ENCODE results near the gene CYP24A1. TPM values are rescaled to one million over a fixed set of nuclear protein-coding genes. Genes with fewer than 3 reads are reported as not detected.
A peak's percentile ranks its signal among the peaks of the same experiment; 100 is the strongest.

Gene CYP24A1
- total and polyA plus RNA-seq, 2 of the 8 experiments (the other 6 are each of a cell fraction or from before 2014, with no cell fraction given), result not detected

DNA sequence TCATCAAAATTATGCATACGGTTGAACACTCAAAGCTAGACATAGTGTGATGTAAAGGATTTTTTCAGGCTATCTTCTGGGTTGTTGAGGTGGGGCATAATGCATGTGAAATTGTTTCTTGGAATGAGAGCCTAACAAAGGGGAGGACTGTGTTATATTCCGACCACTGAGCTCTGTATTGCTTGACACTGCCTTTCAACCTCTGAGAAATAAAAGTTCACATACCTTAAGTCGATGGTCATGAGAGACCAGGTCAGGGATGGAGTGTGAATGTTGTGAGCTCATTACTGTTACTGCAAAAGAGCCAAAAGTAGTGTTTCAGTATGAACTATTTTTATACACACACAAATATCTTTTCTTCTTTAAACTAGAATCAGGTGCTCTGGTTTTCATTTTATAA lies 39.1 kb upstream of the CYP24A1 start:
- H3K23ac ChIP-seq (ENCODE audit: insufficient read length), result no peak overlapping the region
- no peak overlapping the region for H4K5ac ChIP-seq (ENCODE audit: insufficient read length, low read depth, low read length)
- H3K4ac ChIP-seq (replicated peaks; ENCODE audit: insufficient read length, low read depth, low read length), result no peak overlapping the region
- H4K20me1 ChIP-seq (replicated peaks in 1 of 2; ENCODE audit: control insufficient read depth in 1 of 2, insufficient read depth in 2 of 2, low read length in 2 of 2), result peaks cover 0 to 13% of the 10 kb centered on the region in 2 experiments
- TF ChIP-seq JUN (IDR thresholded peaks at IDR 0.05; ENCODE audit: low read depth, low read length) (no peak), TCF12 (IDR thresholded peaks at IDR 0.05; ENCODE audit: low read depth, low read length) (no peak), SP1 (IDR thresholded peaks at IDR 0.05; ENCODE audit: low read depth, low read length) (no peak), POLR2AphosphoS5 (IDR thresholded peaks at IDR 0.05; ENCODE audit: low read depth, low read length) (0 out of 2 replicates have a peak, but pooled peaks have one; percentile 23), BRCA1 (IDR thresholded peaks at IDR 0.05; ENCODE audit: low read depth, low read length) (no peak)
- TF ChIP-seq, protein P1, sequence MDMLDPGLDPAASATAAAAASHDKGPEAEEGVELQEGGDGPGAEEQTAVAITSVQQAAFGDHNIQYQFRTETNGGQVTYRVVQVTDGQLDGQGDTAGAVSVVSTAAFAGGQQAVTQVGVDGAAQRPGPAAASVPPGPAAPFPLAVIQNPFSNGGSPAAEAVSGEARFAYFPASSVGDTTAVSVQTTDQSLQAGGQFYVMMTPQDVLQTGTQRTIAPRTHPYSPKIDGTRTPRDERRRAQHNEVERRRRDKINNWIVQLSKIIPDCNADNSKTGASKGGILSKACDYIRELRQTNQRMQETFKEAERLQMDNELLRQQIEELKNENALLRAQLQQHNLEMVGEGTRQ (IDR thresholded peaks at IDR 0.05; ENCODE audit: low read length), result no peak
- peaks cover 3% of the 10 kb centered on the region for H3K79me1 ChIP-seq (ENCODE audit: low read depth, low read length)
- H3K9me3 ChIP-seq (ENCODE audit: insufficient read depth in 2 of 2, low read depth in 1 of 2, low read length in 1 of 2), result no peaks in the 10 kb centered on the region
- H4K91ac ChIP-seq (replicated peaks; ENCODE audit: insufficient read length, low read length), result no peak overlapping the region
- H4K8ac ChIP-seq (ENCODE audit: extremely low read depth, insufficient read depth, low read length), result no peak overlapping the region
- H3K18ac ChIP-seq (ENCODE audit: extremely low read depth, low read length), result no peak overlapping the region
- H3K4me3 ChIP-seq (ENCODE audit: extremely low read depth in 1 of 4, insufficient read depth in 2 of 4, low read depth in 3 of 4, low read length in 4 of 4), result no peak overlapping the region
- CTCF ChIA-PET (ENCODE audit: partially characterized antibody), result interaction anchor here (0.7 to 3.1 kb wide), 7 partner anchors 9 to 433 kb away, joined by 3 to 15 read pairs (median 4); no protein-coding TSS in a partner anchor
- no peak overlapping the region for H3K9ac ChIP-seq (replicated peaks in 1 of 4; ENCODE audit: extremely low read depth in 1 of 4, low read depth in 3 of 4, low read length in 3 of 4)
- no peak overlapping the region for H2BK12ac ChIP-seq (ENCODE audit: low read depth, low read length)
- H3K56ac ChIP-seq (replicated peaks; ENCODE audit: insufficient read length, low read depth, low read length), result no peak overlapping the region
- FAIRE-seq (no peak), DNase-seq (ENCODE audit: low read depth in 1 of 2, low spot score in 2 of 2) (no peak)
- H2AK5ac ChIP-seq (ENCODE audit: low read depth, low read length), result no peak overlapping the region
- H3K23me2 ChIP-seq (ENCODE audit: low read depth, low read length), result peaks cover 8% of the 10 kb centered on the region; the same call in 1 of the 2 replicates
- no peak overlapping the region for H2AFZ ChIP-seq (ENCODE audit: low read length)
- H2BK20ac ChIP-seq (ENCODE audit: low read length), result no peak overlapping the region
- no peak overlapping the region for H2BK120ac ChIP-seq (replicated peaks; ENCODE audit: low read depth, low read length)
- H3K4me2 ChIP-seq (ENCODE audit: insufficient read depth in 1 of 2, low read depth in 2 of 2, low read length in 2 of 2), result no peak overlapping the region
- H2BK15ac ChIP-seq (ENCODE audit: low read length), result no peak overlapping the region
- H3K27me3 ChIP-seq (replicated peaks in 1 of 4; ENCODE audit: control insufficient read depth in 3 of 4, extremely low read depth in 1 of 4, insufficient read depth in 3 of 4, low read length in 3 of 4), result no peaks in the 10 kb centered on the region
- no peak overlapping the region for H2BK5ac ChIP-seq (ENCODE audit: low read depth, low read length)
- no peak overlapping the region for H3K14ac ChIP-seq (ENCODE audit: insufficient read length)
- POLR2A ChIA-PET (ENCODE audit: partially characterized antibody), result interaction anchor here (1.5 kb wide), 1 partner anchor 19 kb away, joined by 3 read pairs; no protein-coding TSS in a partner anchor
- H3K36me3 ChIP-seq (ENCODE audit: control insufficient read depth in 2 of 4, insufficient read depth in 4 of 4, low read length in 3 of 4), result peaks cover 3 to 28% (median 17%) of the 10 kb centered on the region in 4 experiments
- H3K4me1 ChIP-seq (replicated peaks in 1 of 4; ENCODE audit: control insufficient read depth in 3 of 4, insufficient read depth in 4 of 4, low read length in 3 of 4), result peaks cover 0 to 2% (median 0%) of the 10 kb centered on the region in 4 experiments; a peak in 2 of 7 replicates
- WGBS, 2 experiments (ENCODE audit: extremely low coverage in 1 of 2, insufficient coverage in 1 of 2, insufficient read length in 1 of 2, insufficient replicate concordance in 2 of 2, low coverage in 1 of 2, low lambda C conversion rate in 2 of 2, missing lambda C conversion rate in 1 of 2), result 87% methylated on average over 3 of the region's 3 CpGs; no CpG with 5 or more reads in 1 of the 2 experiments
- peaks cover 19 to 82% of the 10 kb centered on the region in 2 experiments for H3K79me2 ChIP-seq (ENCODE audit: control insufficient read depth in 1 of 2, insufficient read depth in 2 of 2, low read length in 2 of 2)
- H3K27ac ChIP-seq (ENCODE audit: low read depth, low read length), result no peak overlapping the region
